ENCODE data around the gene BRI3BP.
"Not testable (repeated sequence)": the region's sequence is repeated elsewhere in the genome, so short reads cannot be mapped to it uniquely, and the experiment has no call there.

BRI3BP gene

DNA sequence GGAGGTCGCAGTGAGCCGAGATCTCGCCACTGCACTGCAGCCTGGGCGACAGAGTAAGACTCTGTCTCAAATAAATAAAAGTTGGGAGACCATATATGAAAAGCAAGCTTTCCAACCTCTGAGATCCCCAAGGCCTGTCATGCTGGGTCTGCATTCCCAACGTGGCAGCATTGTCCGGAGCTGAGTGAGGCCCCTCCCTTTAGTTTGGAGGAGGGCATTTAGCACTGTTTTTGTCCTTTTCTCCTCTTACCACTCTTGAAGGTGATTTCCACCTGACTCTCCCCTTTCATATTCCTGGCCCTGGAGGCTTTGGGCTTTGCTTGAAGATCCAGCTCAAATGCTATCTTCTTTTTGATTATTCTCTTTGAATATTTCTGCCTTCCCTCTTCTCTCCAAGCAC, 74.9 kb downstream of the BRI3BP start:
- TF ChIP-seq, protein P1, sequence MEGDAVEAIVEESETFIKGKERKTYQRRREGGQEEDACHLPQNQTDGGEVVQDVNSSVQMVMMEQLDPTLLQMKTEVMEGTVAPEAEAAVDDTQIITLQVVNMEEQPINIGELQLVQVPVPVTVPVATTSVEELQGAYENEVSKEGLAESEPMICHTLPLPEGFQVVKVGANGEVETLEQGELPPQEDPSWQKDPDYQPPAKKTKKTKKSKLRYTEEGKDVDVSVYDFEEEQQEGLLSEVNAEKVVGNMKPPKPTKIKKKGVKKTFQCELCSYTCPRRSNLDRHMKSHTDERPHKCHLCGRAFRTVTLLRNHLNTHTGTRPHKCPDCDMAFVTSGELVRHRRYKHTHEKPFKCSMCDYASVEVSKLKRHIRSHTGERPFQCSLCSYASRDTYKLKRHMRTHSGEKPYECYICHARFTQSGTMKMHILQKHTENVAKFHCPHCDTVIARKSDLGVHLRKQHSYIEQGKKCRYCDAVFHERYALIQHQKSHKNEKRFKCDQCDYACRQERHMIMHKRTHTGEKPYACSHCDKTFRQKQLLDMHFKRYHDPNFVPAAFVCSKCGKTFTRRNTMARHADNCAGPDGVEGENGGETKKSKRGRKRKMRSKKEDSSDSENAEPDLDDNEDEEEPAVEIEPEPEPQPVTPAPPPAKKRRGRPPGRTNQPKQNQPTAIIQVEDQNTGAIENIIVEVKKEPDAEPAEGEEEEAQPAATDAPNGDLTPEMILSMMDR (IDR thresholded peaks at IDR 0.05; ENCODE audit: low read depth, low read length) = no peak

DNA sequence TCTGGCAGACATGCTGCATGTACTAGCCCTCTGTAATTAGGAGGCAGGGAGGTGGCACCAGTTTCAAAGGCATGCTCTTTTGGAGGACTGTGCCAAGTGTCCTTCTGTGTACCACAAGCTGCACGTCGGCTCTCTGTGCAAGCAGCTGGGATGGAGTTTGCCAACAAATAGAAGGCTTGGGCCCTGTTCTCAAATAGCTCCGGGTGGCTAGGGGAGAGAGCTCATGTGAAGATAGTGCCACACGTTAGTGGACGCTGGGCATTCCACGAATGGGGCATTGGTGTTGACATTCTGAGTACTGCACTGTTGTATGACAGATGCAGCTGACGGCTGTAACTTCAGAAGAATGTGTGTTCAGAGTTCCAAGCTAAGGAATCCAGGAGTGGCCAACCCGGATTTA, 76.2 kb downstream of the BRI3BP start:
- TF ChIP-seq, protein P1 (IDR thresholded peaks at IDR 0.05; ENCODE audit: low read depth, low read length) = no peak

More for the DNA sequence above, 74.9 kb downstream of the BRI3BP start:
- DNase-seq (ENCODE audit: extremely low read depth, low read depth) = no peak

DNA sequence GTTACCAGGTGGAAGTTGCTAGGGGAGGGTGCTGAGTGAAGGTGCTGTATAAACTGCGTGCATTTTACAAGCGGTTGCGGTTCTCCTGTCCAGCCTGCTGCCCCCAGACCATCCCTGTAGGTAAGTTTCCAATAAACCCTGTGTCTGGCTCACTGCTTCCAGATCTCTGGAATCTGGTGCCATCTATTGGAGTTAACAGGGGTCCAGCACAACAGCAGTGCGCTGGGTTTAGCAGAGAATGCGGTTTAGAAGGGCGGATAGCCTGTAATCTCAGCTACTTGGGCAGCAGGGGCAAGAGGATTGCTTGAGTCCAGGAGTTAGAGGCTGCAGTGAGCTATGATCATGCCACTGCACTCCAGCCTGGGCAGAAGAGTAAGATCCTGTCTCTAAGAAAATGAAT, 76.7 kb downstream of the BRI3BP start:
- no peak for DNase-seq (ENCODE audit: extremely low read depth, low read depth)
- TF ChIP-seq, protein P1 (IDR thresholded peaks at IDR 0.05; ENCODE audit: low read depth, low read length) = no peak

More for the DNA sequence above, 76.2 kb downstream of the BRI3BP start:
- no peak for DNase-seq (ENCODE audit: extremely low read depth, low read depth)

DNA sequence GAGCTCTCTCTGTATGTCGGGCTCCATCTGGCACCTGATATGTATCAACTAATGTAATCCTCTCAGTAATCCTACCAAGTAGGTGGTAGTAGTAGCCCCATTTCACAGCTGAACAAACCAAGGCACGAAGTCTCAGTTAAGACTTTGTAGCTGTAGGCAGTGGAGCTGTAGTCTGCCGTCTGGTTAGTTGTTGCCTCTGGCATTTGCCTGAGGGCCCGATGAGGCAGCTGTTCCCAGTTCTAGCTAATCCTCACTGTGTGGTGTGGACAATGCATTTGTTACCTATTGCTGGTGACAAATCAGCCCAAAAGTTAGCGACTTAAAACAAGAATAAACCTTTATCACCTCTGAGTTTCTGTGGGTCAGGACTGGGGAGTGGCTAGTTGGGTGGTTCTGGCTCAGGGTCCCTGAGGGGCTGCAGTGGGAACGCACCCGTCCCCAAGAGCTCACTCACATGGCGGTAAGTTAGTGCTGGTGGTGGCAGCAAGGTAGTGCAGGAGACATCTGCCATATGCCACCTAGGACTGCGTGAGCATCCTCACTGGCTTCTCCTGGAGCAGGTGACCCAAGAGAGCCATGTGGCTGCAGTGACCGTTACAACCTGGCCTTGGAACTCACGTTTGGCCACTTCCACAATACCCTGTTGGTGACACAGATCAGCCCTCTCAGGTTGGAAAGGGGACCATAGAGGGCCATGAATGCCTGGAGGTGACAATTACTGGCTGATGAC, 77.4 kb downstream of the BRI3BP start:
- DNase-seq (ENCODE audit: extremely low read depth, low read depth) = no peak
- TF ChIP-seq, protein P1 (IDR thresholded peaks at IDR 0.05; ENCODE audit: low read depth, low read length) = no peak

DNA sequence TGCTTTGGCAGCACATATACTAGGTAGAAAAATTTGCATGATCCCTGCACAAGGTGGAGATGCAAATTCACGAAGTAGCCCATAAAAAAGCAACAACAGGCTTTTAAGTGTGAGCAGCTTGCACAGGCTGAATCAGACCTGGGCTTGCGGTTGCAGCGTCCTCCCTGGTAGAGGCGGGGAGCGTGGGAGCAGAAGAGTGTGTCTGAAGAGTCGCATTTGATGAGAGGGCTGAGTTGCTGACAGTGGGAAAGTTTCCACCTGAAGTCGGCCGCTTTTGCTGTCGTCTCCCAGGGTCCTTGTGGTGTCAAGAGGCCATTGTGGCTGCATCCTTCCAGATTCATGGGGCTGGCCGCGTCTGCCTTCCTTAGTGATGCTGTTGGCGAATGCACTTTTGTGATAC, 78.0 kb downstream of the BRI3BP start:
- TF ChIP-seq, protein P1 (IDR thresholded peaks at IDR 0.05; ENCODE audit: low read depth, low read length) = no peak

DNA sequence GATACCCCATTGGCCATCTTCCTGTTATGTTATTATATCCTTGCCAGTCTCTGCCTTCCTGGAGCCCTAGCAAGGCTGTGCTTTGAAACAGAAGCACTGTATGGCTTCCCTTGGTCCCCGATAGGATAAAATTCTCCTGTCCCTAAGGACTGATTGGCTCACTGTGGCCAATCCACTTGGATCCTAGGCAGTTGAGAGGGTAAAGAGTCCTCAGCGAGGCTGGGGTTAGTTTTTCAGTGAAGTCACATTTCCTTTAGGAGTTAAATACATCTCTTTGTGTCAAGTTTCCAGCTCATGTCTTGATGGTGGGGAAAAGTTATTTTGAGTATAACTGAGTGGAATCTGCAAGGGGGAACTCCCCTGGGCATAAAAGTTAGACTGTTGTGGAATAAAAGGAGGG, 79.1 kb downstream of the BRI3BP start:
- no peak for DNase-seq (ENCODE audit: extremely low read depth, low read depth)
- TF ChIP-seq, protein P1 (IDR thresholded peaks at IDR 0.05; ENCODE audit: low read depth, low read length) = no peak

More for the DNA sequence above, 78.0 kb downstream of the BRI3BP start:
- DNase-seq (ENCODE audit: extremely low read depth, low read depth) = no peak

DNA sequence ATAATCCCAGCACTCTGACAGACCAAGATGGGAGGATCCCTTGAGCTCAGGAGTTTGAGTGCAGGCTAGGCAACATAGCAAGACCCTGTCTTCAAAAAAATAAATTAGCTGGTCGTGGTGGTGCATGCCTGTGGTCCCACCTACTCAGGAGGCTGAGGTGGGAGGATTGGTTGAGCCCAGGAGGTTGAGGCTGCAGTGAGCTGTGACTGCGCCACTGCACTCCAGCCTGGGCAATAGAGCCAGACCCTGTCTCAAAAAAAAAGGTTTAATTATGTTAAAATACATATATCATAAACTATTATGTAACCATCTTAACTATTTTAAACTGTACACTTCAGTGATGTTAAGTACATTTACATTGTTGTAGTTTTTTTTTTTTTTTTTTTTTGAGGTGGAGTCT, 80.8 kb downstream of the BRI3BP start:
- DNase-seq (ENCODE audit: extremely low read depth, low read depth) = not testable (repeated sequence)

DNA sequence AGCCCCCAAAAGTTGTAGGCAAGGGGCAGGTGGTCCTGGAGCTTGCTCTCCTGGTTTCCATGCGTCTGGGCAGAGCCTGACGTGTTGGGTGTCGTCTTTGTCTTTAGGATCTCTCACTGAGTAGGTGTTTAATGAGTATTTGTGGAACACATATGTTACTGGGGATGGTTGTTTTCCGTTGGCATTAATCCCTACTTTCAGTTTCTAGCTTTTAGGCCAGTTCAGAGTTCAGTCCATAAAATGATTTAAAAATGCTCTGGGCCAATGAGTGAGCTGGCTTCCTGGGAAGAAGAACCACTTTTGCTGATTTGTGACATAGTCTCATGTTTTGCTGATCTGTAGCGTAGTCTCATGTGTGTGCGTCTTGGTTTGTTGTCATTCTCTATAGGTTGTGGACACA, 82.7 kb downstream of the BRI3BP start:
- TF ChIP-seq, protein P1 (IDR thresholded peaks at IDR 0.05; ENCODE audit: low read depth, low read length) = no peak
- no peak for DNase-seq (ENCODE audit: extremely low read depth, low read depth)
